ENCODE results near the gene PJVK. TPM values are rescaled to one million over a fixed set of nuclear protein-coding genes. Genes with fewer than 3 reads are reported as not detected.

PJVK gene
- total and polyA plus RNA-seq, 8 donors: 0.88 to 7.1 (median 1.7) TPM

GRCh38 chr2:178428396-178428806, 22.8 kb upstream of the PJVK start:
- peaks cover 0 to 16% (median 12%) of the 10 kb centered on the region in 3 donors for H3K36me3 ChIP-seq
- ATAC-seq: peak in 2 of 4 donors; percentile 53 to 61
- no peak for TF ChIP-seq CTCF (IDR thresholded peaks at IDR 0.05)

GRCh38 chr2:178429336-178429735, 21.8 kb upstream of the PJVK start:
- no peaks in the 10 kb centered on the region for H3K4me1 ChIP-seq
- ATAC-seq: no peak
- no peaks in the 10 kb centered on the region for H3K27me3 ChIP-seq
- H3K4me3 ChIP-seq: no peak overlapping the region
- intact Hi-C loops (cut with DNase I): no loop called here
- TF ChIP-seq CTCF (IDR thresholded peaks at IDR 0.05): no peak
- FAIRE-seq: no peak
- no peak for DNase-seq
- no peaks in the 10 kb centered on the region for H3K9me3 ChIP-seq
- no peak overlapping the region for H3K27ac ChIP-seq
- H3K36me3 ChIP-seq: peaks cover 0 to 26% (median 15%) of the 10 kb centered on the region in 3 donors

More at GRCh38 chr2:178428396-178428806, 22.8 kb upstream of the PJVK start:
- DNase-seq (no peak), FAIRE-seq (no peak)
- 40 to 45% methylated on average over 1 of the region's 1 CpG for WGBS, 2 donors
- Histone ChIP-seq H3K4me3 (no peak overlapping the region), H3K9me3 (no peaks in the 10 kb centered on the region), H3K27me3 (no peaks in the 10 kb centered on the region), H3K27ac (no peak overlapping the region), H3K4me1 (no peaks in the 10 kb centered on the region)
- intact Hi-C loops (cut with DNase I): no loop called here

- FAIRE-seq: no peak
- Histone ChIP-seq H3K4me1 (peaks cover 0 to 5% (median 5%) of the 10 kb centered on the region in 3 donors), H3K27me3 (no peaks in the 10 kb centered on the region), H3K36me3 (peaks cover 0 to 54% (median 15%) of the 10 kb centered on the region in 3 donors), H3K27ac (no peak overlapping the region), H3K9me3 (no peaks in the 10 kb centered on the region), H3K4me3 (no peak overlapping the region)
- DNase-seq: no peak
- no peak for TF ChIP-seq CTCF (IDR thresholded peaks at IDR 0.05)
- WGBS, 2 donors: 82 to 84% methylated on average over 2 of the region's 2 CpGs
- no peak for ATAC-seq
- intact Hi-C loops (cut with DNase I): no loop called here
Measured at GRCh38 chr2:178436662-178437061, 14.5 kb upstream of the PJVK start.

GRCh38 chr2:178441426-178441825, 9.8 kb upstream of the PJVK start:
- 83 to 87% methylated on average over 2 of the region's 2 CpGs for WGBS, 2 donors
- no peak for ATAC-seq

More at GRCh38 chr2:178441426-178441825, 9.8 kb upstream of the PJVK start:
- H3K9me3 ChIP-seq: no peaks in the 10 kb centered on the region
- H3K36me3 ChIP-seq: peaks cover 3 to 52% (median 7%) of the 10 kb centered on the region in 3 donors
- DNase-seq: no peak
- H3K4me1 ChIP-seq: peaks cover 0 to 5% (median 5%) of the 10 kb centered on the region in 3 donors
- no peak for TF ChIP-seq CTCF (IDR thresholded peaks at IDR 0.05)
- no peaks in the 10 kb centered on the region for H3K27me3 ChIP-seq
- no peak for FAIRE-seq
- no peak overlapping the region for H3K27ac ChIP-seq
- no peak overlapping the region for H3K4me3 ChIP-seq
- intact Hi-C loops (cut with DNase I): no loop called here

Data from pancreas (tissue), 10 donors.